ENCODE data around the gene CENPV.

CENPV gene

GRCh38 chr17:16378636-16379282 lies 25.5 kb upstream of the CENPV start:
- peak overlapping the region; percentile 8 for H3K4me3 Mint-ChIP-seq
- no peaks in the 10 kb centered on the region for H3K27me3 Mint-ChIP-seq
- H3K4me1 Mint-ChIP-seq (ENCODE audit: low read depth): peaks cover 25% of the 10 kb centered on the region
- H3K27ac Mint-ChIP-seq: no peak overlapping the region
- H3K36me3 Mint-ChIP-seq (ENCODE audit: low read depth): peaks cover 30% of the 10 kb centered on the region
- no peaks in the 10 kb centered on the region for H3K9me3 Mint-ChIP-seq
- no peak for DNase-seq

- Mint-ChIP-seq H3K9me3 (no peaks in the 10 kb centered on the region), H3K27me3 (no peaks in the 10 kb centered on the region), H3K27ac (no peak overlapping the region), H3K4me3 (no peak overlapping the region), H3K36me3 (ENCODE audit: low read depth) (peaks cover 22% of the 10 kb centered on the region), H3K4me1 (ENCODE audit: low read depth) (peaks cover 17% of the 10 kb centered on the region)
- no peak for DNase-seq
Observed at GRCh38 chr17:16377941-16378341, 24.7 kb upstream of the CENPV start.

GRCh38 chr17:16374146-16374938 lies 21.1 kb upstream of the CENPV start:
- H3K27me3 Mint-ChIP-seq: no peaks in the 10 kb centered on the region
- H3K4me3 Mint-ChIP-seq: no peak overlapping the region
- H3K9me3 Mint-ChIP-seq: no peaks in the 10 kb centered on the region
- no peaks in the 10 kb centered on the region for H3K4me1 Mint-ChIP-seq (ENCODE audit: low read depth)
- no peaks in the 10 kb centered on the region for H3K36me3 Mint-ChIP-seq (ENCODE audit: low read depth)
- no peak for DNase-seq
- H3K27ac Mint-ChIP-seq: no peak overlapping the region

GRCh38 chr17:16371742-16372141 lies 18.5 kb upstream of the CENPV start:
- H3K27ac Mint-ChIP-seq: no peak overlapping the region
- H3K27me3 Mint-ChIP-seq: no peaks in the 10 kb centered on the region
- H3K4me1 Mint-ChIP-seq (ENCODE audit: low read depth): no peaks in the 10 kb centered on the region
- no peak overlapping the region for H3K4me3 Mint-ChIP-seq
- no peak for DNase-seq
- no peaks in the 10 kb centered on the region for H3K9me3 Mint-ChIP-seq
- H3K36me3 Mint-ChIP-seq (ENCODE audit: low read depth): no peaks in the 10 kb centered on the region

- DNase-seq: no peak
- Mint-ChIP-seq H3K27me3 (no peaks in the 10 kb centered on the region), H3K4me1 (ENCODE audit: low read depth) (peaks cover 3% of the 10 kb centered on the region), H3K27ac (no peak overlapping the region), H3K36me3 (ENCODE audit: low read depth) (no peaks in the 10 kb centered on the region), H3K9me3 (no peaks in the 10 kb centered on the region), H3K4me3 (no peak overlapping the region)
Observed at GRCh38 chr17:16364625-16365024, 11.4 kb upstream of the CENPV start.

- Mint-ChIP-seq H3K4me1 (ENCODE audit: low read depth) (peaks cover 3% of the 10 kb centered on the region), H3K36me3 (ENCODE audit: low read depth) (no peaks in the 10 kb centered on the region), H3K4me3 (no peak overlapping the region), H3K27ac (no peak overlapping the region), H3K27me3 (no peaks in the 10 kb centered on the region), H3K9me3 (no peaks in the 10 kb centered on the region)
- peak; percentile 81 for DNase-seq
Observed at GRCh38 chr17:16363749-16364536, 10.7 kb upstream of the CENPV start.

GRCh38 chr17:16361874-16362273 lies 8.6 kb upstream of the CENPV start:
- no peak for DNase-seq
- no peaks in the 10 kb centered on the region for H3K36me3 Mint-ChIP-seq (ENCODE audit: low read depth)
- H3K9me3 Mint-ChIP-seq: no peaks in the 10 kb centered on the region
- peaks cover 2% of the 10 kb centered on the region for H3K27me3 Mint-ChIP-seq
- H3K27ac Mint-ChIP-seq: no peak overlapping the region
- peaks cover 3% of the 10 kb centered on the region for H3K4me1 Mint-ChIP-seq (ENCODE audit: low read depth)
- H3K4me3 Mint-ChIP-seq: no peak overlapping the region

GRCh38 chr17:16358394-16358793 lies 5.1 kb upstream of the CENPV start:
- Mint-ChIP-seq H3K9me3 (no peaks in the 10 kb centered on the region), H3K36me3 (ENCODE audit: low read depth) (no peaks in the 10 kb centered on the region), H3K4me3 (no peak overlapping the region), H3K27me3 (peaks cover 2% of the 10 kb centered on the region), H3K4me1 (ENCODE audit: low read depth) (peaks cover 7% of the 10 kb centered on the region), H3K27ac (no peak overlapping the region)
- DNase-seq: no peak

GRCh38 chr17:16354585-16354984 lies 1.3 kb upstream of the CENPV start:
- peaks cover 27% of the 10 kb centered on the region for H3K36me3 Mint-ChIP-seq (ENCODE audit: low read depth)
- DNase-seq: no peak
- peak overlapping the region; percentile 75 for H3K4me3 Mint-ChIP-seq
- peaks cover 2% of the 10 kb centered on the region for H3K27me3 Mint-ChIP-seq
- H3K27ac Mint-ChIP-seq: no peak overlapping the region
- no peaks in the 10 kb centered on the region for H3K9me3 Mint-ChIP-seq
- H3K4me1 Mint-ChIP-seq (ENCODE audit: low read depth): peaks cover 26% of the 10 kb centered on the region

- peak; percentile 83 for DNase-seq
- Mint-ChIP-seq H3K36me3 (ENCODE audit: low read depth) (peaks cover 43% of the 10 kb centered on the region), H3K9me3 (no peaks in the 10 kb centered on the region), H3K27me3 (no peaks in the 10 kb centered on the region), H3K4me1 (ENCODE audit: low read depth) (peaks cover 28% of the 10 kb centered on the region), H3K27ac (peak overlapping the region; percentile 93), H3K4me3 (peak overlapping the region; percentile 97)
Observed at GRCh38 chr17:16352667-16353316, 477 bp downstream of the CENPV start.

- no peaks in the 10 kb centered on the region for H3K9me3 Mint-ChIP-seq
- H3K4me3 Mint-ChIP-seq: peak overlapping the region; percentile 97
- peak; percentile 61 for DNase-seq
- H3K27ac Mint-ChIP-seq: peak overlapping the region; percentile 93
- H3K36me3 Mint-ChIP-seq (ENCODE audit: low read depth): peaks cover 48% of the 10 kb centered on the region
- no peaks in the 10 kb centered on the region for H3K27me3 Mint-ChIP-seq
- peaks cover 28% of the 10 kb centered on the region for H3K4me1 Mint-ChIP-seq (ENCODE audit: low read depth)
Observed at GRCh38 chr17:16352303-16352666, 984 bp downstream of the CENPV start.

- peaks cover 28% of the 10 kb centered on the region for H3K4me1 Mint-ChIP-seq (ENCODE audit: low read depth)
- H3K9me3 Mint-ChIP-seq: no peaks in the 10 kb centered on the region
- H3K27me3 Mint-ChIP-seq: no peaks in the 10 kb centered on the region
- DNase-seq: no peak
- peak overlapping the region; percentile 97 for H3K4me3 Mint-ChIP-seq
- peaks cover 52% of the 10 kb centered on the region for H3K36me3 Mint-ChIP-seq (ENCODE audit: low read depth)
- H3K27ac Mint-ChIP-seq: peak overlapping the region; percentile 93
Observed at GRCh38 chr17:16351831-16352230, 1.4 kb downstream of the CENPV start.

GRCh38 chr17:16349431-16349830 lies 3.8 kb downstream of the CENPV start:
- Mint-ChIP-seq H3K36me3 (ENCODE audit: low read depth) (peaks cover 65% of the 10 kb centered on the region), H3K27me3 (no peaks in the 10 kb centered on the region), H3K27ac (peak overlapping the region; percentile 66), H3K9me3 (no peaks in the 10 kb centered on the region), H3K4me1 (ENCODE audit: low read depth) (peaks cover 28% of the 10 kb centered on the region), H3K4me3 (no peak overlapping the region)
- no peak for DNase-seq

GRCh38 chr17:16348586-16348985 lies 4.7 kb downstream of the CENPV start:
- H3K9me3 Mint-ChIP-seq: no peaks in the 10 kb centered on the region
- H3K36me3 Mint-ChIP-seq (ENCODE audit: low read depth): peaks cover 74% of the 10 kb centered on the region
- H3K27me3 Mint-ChIP-seq: no peaks in the 10 kb centered on the region
- no peak overlapping the region for H3K27ac Mint-ChIP-seq
- no peak for DNase-seq
- peaks cover 24% of the 10 kb centered on the region for H3K4me1 Mint-ChIP-seq (ENCODE audit: low read depth)
- no peak overlapping the region for H3K4me3 Mint-ChIP-seq

Data from activated T-cell treated with anti-CD3 and anti-CD28 coated beads, Interleukin-2, amount 50 U/mL, for 24 hours (primary cell).